Effector memory CD8-positive, alpha-beta T cell (primary cell): ENCODE data around the gene PARD3B.

ENCODE experiments used
- ATAC-seq: fragments of 150-1000 bp; cut with Tn5 transposase; replicated peaks from 2 replicates; pipeline ENCODE4 v1.10.0; 2021; ENCODE audit warnings: mild to moderate bottlenecking, moderate library complexity
- DNase-seq, 3 experiments: peaks; one replicate each; pipeline ENCODE4 v3.0.0; 2021
- H3K27ac Mint-ChIP-seq, 2 donors: one replicate each; pipeline ENCODE4 v1.8.0; 2022; ENCODE audit warnings: mild to moderate bottlenecking in 2 of 2, mixed read lengths in 2 of 2, moderate library complexity in 2 of 2
- H3K27me3 Mint-ChIP-seq, 2 donors: one replicate each; pipeline ENCODE4 v1.8.0; 2022; ENCODE audit warnings: mixed read lengths in 2 of 2
- H3K36me3 Mint-ChIP-seq: one replicate; pipeline ENCODE4 v1.8.0; 2022; ENCODE audit warnings: mild to moderate bottlenecking, moderate library complexity, mixed read lengths; ENCODE audit not compliant: insufficient read depth
- H3K4me1 Mint-ChIP-seq, 2 donors: one replicate each; pipeline ENCODE4 v1.8.0; 2022; ENCODE audit warnings: low read depth in 2 of 2, mixed read lengths in 2 of 2
- H3K4me3 Mint-ChIP-seq, 2 donors: one replicate each; pipeline ENCODE4 v1.8.0; 2022; ENCODE audit warnings: mild to moderate bottlenecking in 2 of 2, mixed read lengths in 2 of 2, moderate library complexity in 2 of 2
- H3K9me3 Mint-ChIP-seq, 2 donors: one replicate each; pipeline ENCODE4 v1.8.0; 2022; ENCODE audit warnings: mixed read lengths in 2 of 2

PARD3B gene

DNA sequence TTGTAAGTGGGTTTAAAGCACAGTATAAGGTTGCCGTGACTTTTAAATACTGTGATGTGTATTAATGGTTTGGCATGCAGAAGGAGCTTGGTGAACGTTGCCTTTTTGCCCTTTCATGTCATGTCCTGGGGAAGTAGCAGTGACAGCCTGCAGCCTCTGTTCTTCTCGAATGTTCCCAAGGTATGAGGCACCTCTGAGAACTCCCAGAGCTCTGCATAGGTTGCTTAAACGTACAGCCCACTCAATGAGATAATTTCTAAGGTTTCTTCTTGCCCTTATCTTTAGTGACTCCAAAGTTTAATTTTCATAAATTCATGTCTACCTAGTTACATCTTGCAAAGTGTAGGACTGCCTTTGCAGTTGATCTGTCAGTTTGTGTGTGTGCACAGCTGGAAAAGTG lies 36.7 kb downstream of the PARD3B start:
- peaks cover 0 to 2% of the 10 kb centered on the region in 2 donors for H3K9me3 Mint-ChIP-seq
- no peak overlapping the region for H3K4me3 Mint-ChIP-seq

DNA sequence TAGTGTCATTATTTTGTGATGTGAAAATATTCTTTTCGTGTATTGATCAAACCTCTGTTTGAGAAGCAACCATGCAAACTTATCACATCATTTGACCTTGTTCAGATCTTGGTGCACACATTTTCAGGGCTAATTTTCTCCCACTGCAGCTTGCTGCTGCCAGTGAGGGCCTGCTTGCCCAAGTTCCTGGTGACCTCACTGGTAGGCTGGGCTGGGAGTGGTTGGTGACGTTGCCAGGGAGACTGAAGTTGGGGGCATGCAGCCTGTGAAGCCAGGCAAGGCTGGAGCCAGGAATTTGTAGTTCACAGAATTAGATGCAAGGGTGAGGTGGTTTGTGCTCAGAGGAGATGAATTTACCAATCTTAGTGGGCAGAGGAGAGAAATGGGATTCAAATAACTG lies 38.5 kb downstream of the PARD3B start:
- H3K36me3 Mint-ChIP-seq = no peaks in the 10 kb centered on the region
- H3K27ac Mint-ChIP-seq = no peak overlapping the region
- no peak for DNase-seq
- H3K4me1 Mint-ChIP-seq = no peaks in the 10 kb centered on the region
- peaks cover 1 to 2% of the 10 kb centered on the region in 2 donors for H3K9me3 Mint-ChIP-seq
- H3K4me3 Mint-ChIP-seq = no peak overlapping the region
- no peaks in the 10 kb centered on the region for H3K27me3 Mint-ChIP-seq
- no peak for ATAC-seq

More for the DNA sequence above, 36.7 kb downstream of the PARD3B start:
- H3K36me3 Mint-ChIP-seq = no peaks in the 10 kb centered on the region
- H3K4me1 Mint-ChIP-seq = no peaks in the 10 kb centered on the region
- no peaks in the 10 kb centered on the region for H3K27me3 Mint-ChIP-seq
- no peak overlapping the region for H3K27ac Mint-ChIP-seq
- ATAC-seq (no peak), DNase-seq (no peak)

DNA sequence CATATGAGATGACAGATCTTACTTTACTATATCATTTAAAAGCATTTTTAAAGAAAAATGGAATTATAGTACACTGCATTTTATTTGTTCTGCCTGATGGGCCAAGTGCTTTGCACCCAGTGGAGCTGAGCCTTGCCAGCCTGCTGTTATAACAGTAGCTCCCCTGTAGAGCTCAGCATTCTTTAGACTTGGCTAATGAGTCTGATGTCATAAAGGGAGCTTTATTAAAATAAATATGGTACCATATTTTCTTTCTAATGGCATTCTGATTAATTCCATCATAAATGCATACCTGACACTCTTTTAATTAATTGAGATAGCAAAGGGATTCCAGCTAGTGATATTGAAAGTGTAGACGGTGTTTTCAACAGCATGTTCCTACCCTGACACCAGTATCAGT lies 40.7 kb downstream of the PARD3B start:
- Mint-ChIP-seq H3K9me3 (peaks cover 8 to 13% of the 10 kb centered on the region in 2 donors), H3K27me3 (no peaks in the 10 kb centered on the region), H3K4me1 (no peaks in the 10 kb centered on the region), H3K27ac (no peak overlapping the region), H3K4me3 (no peak overlapping the region), H3K36me3 (no peaks in the 10 kb centered on the region)
- no peak for DNase-seq
- ATAC-seq = no peak

DNA sequence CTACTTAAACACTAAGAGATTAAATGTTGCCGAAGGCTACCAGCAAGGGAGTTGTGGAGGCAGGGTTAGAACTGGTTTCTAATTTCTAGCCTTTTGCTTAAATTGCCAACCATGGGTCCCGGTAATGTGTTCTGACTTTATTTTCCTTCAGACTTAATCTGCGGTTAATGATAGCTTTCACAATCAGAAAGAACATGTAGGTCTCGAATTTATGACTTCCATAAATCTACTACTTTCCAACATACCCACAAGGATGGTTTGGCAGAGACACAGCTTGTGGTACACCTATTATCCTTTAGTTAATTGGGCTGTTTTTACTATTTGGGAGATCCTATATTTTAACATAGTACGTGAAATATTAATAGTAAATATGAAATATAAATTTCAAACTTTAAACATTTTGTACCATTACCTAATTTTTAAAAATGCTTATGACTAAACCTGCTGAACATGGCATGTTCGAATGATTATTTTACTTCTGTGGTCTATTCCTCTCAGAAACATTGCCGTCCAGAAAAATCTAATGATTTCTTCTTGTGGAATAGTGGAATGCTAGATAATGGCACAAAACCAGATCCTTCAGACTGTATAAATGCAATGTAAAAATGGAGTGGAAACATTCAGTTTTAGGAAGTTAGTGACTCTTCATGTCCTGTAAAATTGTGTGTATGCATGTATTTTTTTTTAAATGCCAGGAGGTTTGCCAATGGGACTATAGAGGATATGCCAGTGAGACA lies 41.3 kb downstream of the PARD3B start:
- Mint-ChIP-seq H3K27me3 (no peaks in the 10 kb centered on the region), H3K4me3 (no peak overlapping the region), H3K4me1 (no peaks in the 10 kb centered on the region), H3K36me3 (no peaks in the 10 kb centered on the region), H3K9me3 (peaks cover 8 to 13% of the 10 kb centered on the region in 2 donors), H3K27ac (no peak overlapping the region)
- ATAC-seq (no peak), DNase-seq (no peak)

DNA sequence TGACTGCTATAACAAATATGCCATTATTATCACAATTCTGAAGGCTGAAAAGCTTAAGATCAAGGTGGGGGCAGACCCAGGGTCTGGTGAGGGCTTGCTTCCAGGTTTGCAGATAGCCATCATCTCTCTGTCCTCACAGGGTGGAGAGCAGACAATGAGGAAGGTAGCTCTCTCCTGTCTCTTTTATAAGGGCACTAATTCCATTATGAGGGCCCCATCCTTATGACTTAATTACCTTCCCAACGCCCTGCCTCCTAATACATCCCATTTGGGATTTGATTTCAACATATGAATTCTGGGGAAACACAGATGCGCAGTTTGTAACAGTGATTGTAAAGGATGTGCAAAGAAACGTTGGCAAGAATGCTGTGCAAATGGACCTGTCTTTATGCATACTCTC lies 44.8 kb downstream of the PARD3B start:
- peaks cover 8 to 13% of the 10 kb centered on the region in 2 donors for H3K9me3 Mint-ChIP-seq
- DNase-seq = no peak
- H3K27ac Mint-ChIP-seq = no peak overlapping the region
- no peaks in the 10 kb centered on the region for H3K4me1 Mint-ChIP-seq
- no peak for ATAC-seq
- no peaks in the 10 kb centered on the region for H3K36me3 Mint-ChIP-seq
- H3K4me3 Mint-ChIP-seq = no peak overlapping the region
- H3K27me3 Mint-ChIP-seq = no peaks in the 10 kb centered on the region

DNA sequence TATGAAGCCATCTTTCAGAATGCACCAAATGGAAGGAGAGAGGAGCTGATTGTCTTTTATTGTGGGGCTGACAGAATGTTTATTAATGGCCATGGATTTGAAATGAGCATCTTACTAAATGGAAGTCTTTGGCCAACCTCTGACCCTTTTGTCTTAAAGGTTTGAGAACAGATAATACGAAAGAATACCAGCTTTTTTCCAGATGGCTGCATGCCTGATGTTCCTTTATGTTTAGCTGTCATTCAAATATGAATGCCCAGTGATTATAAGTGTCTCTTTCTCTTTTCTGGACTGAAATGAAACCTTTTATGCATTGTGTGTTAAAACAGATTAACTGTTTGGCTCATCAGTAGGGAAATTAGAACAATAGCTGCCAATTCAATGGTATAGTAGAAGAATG lies 46.0 kb downstream of the PARD3B start:
- no peak for DNase-seq
- H3K27me3 Mint-ChIP-seq = no peaks in the 10 kb centered on the region
- no peak for ATAC-seq
- peaks cover 6 to 13% of the 10 kb centered on the region in 2 donors for H3K9me3 Mint-ChIP-seq
- no peaks in the 10 kb centered on the region for H3K4me1 Mint-ChIP-seq
- H3K27ac Mint-ChIP-seq = no peak overlapping the region
- no peak overlapping the region for H3K4me3 Mint-ChIP-seq
- no peaks in the 10 kb centered on the region for H3K36me3 Mint-ChIP-seq

DNA sequence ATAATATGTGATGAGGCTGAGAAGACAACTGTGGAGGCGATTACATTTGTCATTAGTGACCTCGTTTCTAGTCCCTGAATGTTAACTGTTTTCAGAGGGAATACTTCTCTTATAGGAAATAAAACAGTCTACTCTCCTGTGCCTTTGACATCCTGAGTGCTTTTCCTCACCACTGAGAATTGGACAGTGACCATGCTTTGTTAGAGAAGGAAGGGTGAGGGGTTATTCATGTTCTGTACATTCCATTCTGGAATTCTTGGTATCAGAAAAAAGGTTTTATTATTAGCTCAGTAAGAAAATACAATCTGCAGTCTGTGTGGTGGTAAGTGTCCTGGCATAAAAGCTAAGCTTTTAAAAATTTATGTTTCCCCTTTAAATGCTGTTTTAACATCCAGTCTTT lies 58.8 kb downstream of the PARD3B start:
- no peaks in the 10 kb centered on the region for H3K27me3 Mint-ChIP-seq
- ATAC-seq (no peak), DNase-seq (no peak)
- no peak overlapping the region for H3K4me3 Mint-ChIP-seq
- H3K36me3 Mint-ChIP-seq = no peaks in the 10 kb centered on the region
- H3K27ac Mint-ChIP-seq = no peak overlapping the region
- H3K9me3 Mint-ChIP-seq = peaks cover 0 to 2% of the 10 kb centered on the region in 2 donors
- H3K4me1 Mint-ChIP-seq = no peaks in the 10 kb centered on the region

DNA sequence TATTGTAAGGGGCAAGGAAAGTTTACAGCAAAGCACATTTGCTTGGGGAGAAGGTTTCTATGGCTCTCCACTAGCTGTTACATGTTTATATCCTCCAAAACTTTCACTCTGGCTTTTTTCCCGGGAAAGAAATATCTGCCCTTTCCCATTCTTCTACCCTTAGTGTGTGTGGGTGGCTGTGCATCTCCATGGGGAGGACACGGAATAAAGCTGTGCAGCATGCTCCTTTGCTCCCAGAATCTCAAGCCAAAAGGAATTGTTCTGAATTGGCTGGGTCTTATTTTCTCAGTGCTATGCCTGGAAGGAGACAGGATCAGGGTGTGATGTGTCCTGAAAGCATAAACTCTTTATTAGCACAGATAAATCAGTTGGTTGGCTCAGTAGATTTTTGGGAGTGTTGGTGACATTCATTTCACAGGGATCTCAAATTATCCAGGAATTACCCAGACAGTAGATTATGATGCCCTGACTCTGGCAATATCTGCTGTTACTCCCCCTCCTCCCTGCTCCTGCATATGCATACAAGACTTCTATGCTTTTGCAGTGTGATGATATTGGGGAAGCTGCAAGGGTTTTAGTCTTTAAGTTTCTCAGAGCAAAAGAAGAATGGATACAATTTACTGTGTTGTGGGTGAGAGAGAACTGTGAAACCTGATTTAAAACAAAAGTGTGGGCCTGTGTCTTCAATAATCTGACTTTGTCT lies 63.1 kb downstream of the PARD3B start:
- ATAC-seq (no peak), DNase-seq (no peak)
- Mint-ChIP-seq H3K27me3 (no peaks in the 10 kb centered on the region), H3K9me3 (no peaks in the 10 kb centered on the region), H3K36me3 (no peaks in the 10 kb centered on the region), H3K27ac (no peak overlapping the region), H3K4me3 (no peak overlapping the region), H3K4me1 (no peaks in the 10 kb centered on the region)

DNA sequence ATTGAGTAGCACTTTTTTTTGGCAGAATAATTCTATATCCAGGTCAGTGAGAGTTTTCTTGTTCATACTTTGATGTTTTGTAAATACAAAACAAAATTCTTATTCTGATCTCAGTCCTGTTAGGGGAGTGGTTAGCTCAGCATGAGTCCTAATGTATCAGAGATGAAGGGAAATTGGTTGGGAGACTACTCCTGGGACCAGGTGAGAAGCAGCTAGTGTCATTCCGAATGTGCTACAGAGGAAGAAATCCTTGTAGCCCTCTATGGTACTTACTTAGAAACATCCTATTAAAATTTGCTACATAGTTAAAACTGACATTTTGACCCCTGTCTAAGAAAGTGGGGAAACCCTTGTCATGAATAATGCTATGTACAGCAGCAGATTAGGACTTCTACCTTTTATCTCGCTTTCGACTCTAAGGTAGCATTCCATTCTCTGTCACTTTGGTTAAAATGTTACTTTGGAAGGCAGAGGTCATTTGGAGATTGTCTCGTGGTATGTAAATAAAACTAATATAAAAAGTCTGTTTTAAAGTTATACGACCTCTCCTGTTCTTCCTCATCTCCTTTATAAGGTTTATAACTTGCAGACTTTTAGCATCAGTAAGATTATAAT lies 65.8 kb downstream of the PARD3B start:
- Mint-ChIP-seq H3K36me3 (no peaks in the 10 kb centered on the region), H3K27ac (no peak overlapping the region), H3K9me3 (no peaks in the 10 kb centered on the region), H3K4me3 (no peak overlapping the region), H3K4me1 (no peaks in the 10 kb centered on the region), H3K27me3 (no peaks in the 10 kb centered on the region)
- DNase-seq (no peak), ATAC-seq (no peak)

DNA sequence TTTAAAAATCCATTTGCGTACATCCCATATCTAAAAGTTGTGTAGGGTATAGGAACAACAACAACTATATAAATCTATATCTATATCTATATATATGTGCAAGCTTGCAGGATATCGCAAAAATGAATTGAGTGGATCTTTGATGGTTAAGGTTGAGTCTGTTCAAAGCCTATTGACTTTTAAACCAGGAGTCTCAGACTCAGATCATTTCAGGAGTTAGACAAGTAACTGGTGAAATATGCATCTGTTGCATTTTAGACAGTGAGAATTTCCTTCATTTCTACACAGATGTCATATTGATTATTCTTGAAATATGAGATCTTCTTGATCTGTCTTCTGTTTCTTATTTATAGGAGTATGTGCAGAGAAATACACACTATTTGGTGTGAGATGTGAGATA lies 66.5 kb downstream of the PARD3B start:
- H3K4me1 Mint-ChIP-seq = no peaks in the 10 kb centered on the region
- no peaks in the 10 kb centered on the region for H3K27me3 Mint-ChIP-seq
- no peak for ATAC-seq

DNA sequence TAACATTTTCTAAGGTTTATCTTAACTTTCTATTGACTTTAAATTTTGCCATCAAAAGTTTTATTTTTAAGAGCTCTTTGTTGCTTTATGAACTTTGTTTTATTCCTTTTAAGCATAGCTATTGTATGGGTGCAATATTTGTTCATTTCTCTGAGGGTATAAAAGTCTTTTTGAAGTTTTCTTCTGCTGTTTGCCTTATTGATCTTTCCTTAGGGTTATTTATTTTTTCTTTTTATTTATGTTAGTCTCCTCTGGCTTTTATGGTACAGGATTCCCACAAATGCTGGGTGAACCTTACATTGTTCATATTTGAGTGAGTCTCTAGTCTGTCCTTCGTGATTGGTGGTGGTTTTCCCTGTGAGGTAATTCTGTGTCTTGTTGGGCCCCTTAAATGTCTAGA lies 68.4 kb downstream of the PARD3B start:
- no peaks in the 10 kb centered on the region for H3K9me3 Mint-ChIP-seq
- no peak overlapping the region for H3K27ac Mint-ChIP-seq
- no peaks in the 10 kb centered on the region for H3K27me3 Mint-ChIP-seq

More for the DNA sequence above, 66.5 kb downstream of the PARD3B start:
- H3K4me3 Mint-ChIP-seq = no peak overlapping the region
- no peak for DNase-seq
- no peak overlapping the region for H3K27ac Mint-ChIP-seq
- H3K9me3 Mint-ChIP-seq = no peaks in the 10 kb centered on the region
- H3K36me3 Mint-ChIP-seq = no peaks in the 10 kb centered on the region

DNA sequence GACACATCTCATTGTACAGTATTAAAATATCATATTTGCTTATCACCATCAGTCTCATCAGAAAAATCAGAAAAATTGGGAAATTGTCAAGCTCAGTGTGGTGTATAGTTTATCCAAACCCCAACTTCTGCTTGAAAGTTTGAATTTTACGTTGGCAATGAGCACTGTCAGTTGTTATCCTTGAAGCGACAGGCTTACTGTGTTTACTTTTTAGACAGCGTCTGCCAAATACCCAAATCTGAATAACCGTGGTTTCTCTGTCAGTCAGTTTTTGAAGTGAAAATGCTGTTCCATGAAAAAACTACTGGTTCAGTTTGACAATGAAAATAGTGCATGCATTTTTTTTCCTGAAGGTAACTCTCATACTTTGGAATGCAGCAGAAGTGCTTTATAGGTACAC lies 70.2 kb downstream of the PARD3B start:
- Mint-ChIP-seq H3K27ac (no peak overlapping the region), H3K4me1 (no peaks in the 10 kb centered on the region), H3K36me3 (no peaks in the 10 kb centered on the region), H3K4me3 (no peak overlapping the region), H3K27me3 (peaks cover 0 to 3% of the 10 kb centered on the region in 2 donors), H3K9me3 (no peaks in the 10 kb centered on the region)
- no peak for ATAC-seq
- DNase-seq = no peak

More for the DNA sequence above, 68.4 kb downstream of the PARD3B start:
- DNase-seq (no peak), ATAC-seq (no peak)
- Mint-ChIP-seq H3K4me3 (no peak overlapping the region), H3K36me3 (no peaks in the 10 kb centered on the region), H3K4me1 (no peaks in the 10 kb centered on the region)

DNA sequence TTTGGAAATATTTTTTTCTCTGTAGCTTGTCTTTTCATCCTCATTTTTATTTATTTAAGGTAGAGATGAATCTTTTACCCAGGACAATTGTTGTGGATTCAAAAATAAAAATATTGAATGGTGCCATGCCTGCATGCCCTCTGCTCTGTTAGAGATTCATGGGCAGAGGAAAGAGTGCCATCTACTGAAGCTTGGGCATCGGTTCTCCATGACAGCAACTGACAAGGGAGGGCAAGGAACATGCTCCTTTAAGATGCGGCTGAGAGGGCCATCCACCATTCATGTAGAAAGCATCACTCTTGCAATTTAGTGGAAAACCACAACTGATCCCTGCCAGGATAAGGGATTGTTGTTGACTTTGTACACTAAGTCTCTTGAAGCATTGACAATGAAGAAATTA lies 79.9 kb downstream of the PARD3B start:
- Mint-ChIP-seq H3K4me3 (no peak overlapping the region), H3K4me1 (no peaks in the 10 kb centered on the region), H3K36me3 (no peaks in the 10 kb centered on the region), H3K9me3 (no peaks in the 10 kb centered on the region), H3K27me3 (peaks cover 0 to 7% of the 10 kb centered on the region in 2 donors), H3K27ac (no peak overlapping the region)
- DNase-seq (no peak), ATAC-seq (no peak)
